A549 (cell line): ENCODE results near the gene DSCAML1. TPM values are rescaled to one million over a fixed set of nuclear protein-coding genes. Genes with fewer than 3 reads are reported as not detected.

ENCODE experiments used
- ATAC-seq, 2 experiments: fragments of 200-7000 bp in 1 of 2; fragments of >200 bp in 1 of 2; cut with Nextera tagmentation in 1 of 2; cut with Tn5 transposase in 1 of 2; 3 replicates each; pipeline versions ENCODE4 v1.8.0 to v1.9.1; 2018 to 2020; ENCODE audit warnings: mild to moderate bottlenecking in 1 of 2, moderate library complexity in 1 of 2
- CTCF ChIA-PET: fragments of 300-600 bp; sonication (Branson Sonifier 250); formaldehyde crosslinking; extraction: SDS; loops from one replicate; lab custom pipeline; 2021; ENCODE audit warnings: antibody characterized with exemption, inconsistent platforms; lab: Yijun Ruan, JAX
- POLR2A ChIA-PET: fragments of 350-600 bp; formaldehyde crosslinking; extraction: SDS; loops from one replicate; lab custom pipeline; 2021; ENCODE audit warnings: antibody characterized with exemption, inconsistent platforms; lab: Yijun Ruan, JAX
- DNase-seq, 2 experiments: peaks; one replicate each; pipeline versions ENCODE4 v3.0.0 to v3.0.0-alpha.2; 2011 to 2016; ENCODE audit warnings: low read depth in 1 of 2, low spot score in 1 of 2
- FAIRE-seq: peaks from 2 replicates; lab custom pipeline; 2011; peaks lifted over from hg19 to GRCh38; lab: Jason Lieb, UNC
- H3K27ac ChIP-seq, 2 experiments: fragments of >200 bp; sonication (Bioruptor Twin); formaldehyde crosslinking; 3 replicates each; pipeline ENCODE4 v1.5.1; 2016 to 2017
- H3K4me1 ChIP-seq: fragments of >200 bp; sonication (Bioruptor Twin); formaldehyde crosslinking; 3 replicates; pipeline ENCODE4 v1.6.1; 2016
- H3K4me2 ChIP-seq: fragments of >200 bp; sonication (Bioruptor Twin); formaldehyde crosslinking; 3 replicates; pipeline ENCODE4 v1.6.1; 2016
- H3K4me3 ChIP-seq: fragments of >200 bp; sonication (Bioruptor Twin); formaldehyde crosslinking; 3 replicates; pipeline ENCODE4 v1.5.1; 2016
- H3K9me3 ChIP-seq: fragments of >200 bp; sonication (Bioruptor Twin); formaldehyde crosslinking; 3 replicates; pipeline ENCODE4 v1.6.1; 2016
- BHLHE40 ChIP-seq: IDR thresholded peaks from 2 replicates; pipeline ENCODE4 v1.6.1; 2012; ENCODE audit warnings: low read depth, low read length, inconsistent platforms
- CBX8 ChIP-seq: fragments of 200-600 bp; sonication (generic); IDR thresholded peaks from 2 replicates; pipeline ENCODE4 v1.6.1; 2016
- CHD2 ChIP-seq: fragments of 150-350 bp; IDR thresholded peaks from 2 replicates; pipeline ENCODE4 v1.6.1; 2014; ENCODE audit warnings: low read length; ENCODE audit not compliant: partially characterized antibody
- E2F6 ChIP-seq: IDR thresholded peaks from 2 replicates; pipeline ENCODE4 v1.6.1; 2012; ENCODE audit warnings: low read depth, borderline replicate concordance
- FOSB ChIP-seq: fragments of 250-450 bp; sonication (Bioruptor Pico); IDR thresholded peaks from 2 replicates; pipeline ENCODE4 v1.5.0; 2020; ENCODE audit warnings: mild to moderate bottlenecking, moderate library complexity
- FOSL2 ChIP-seq, 2 experiments: fragments of 450-650 bp in 1 of 2; fragments of >200 bp in 1 of 2; sonication (Bioruptor Twin) in 1 of 2; formaldehyde crosslinking; IDR thresholded peaks; 2 replicates each; pipeline versions ENCODE4 v1.5.0 to v1.6.1; 2016 to 2020; ENCODE audit warnings: mild to moderate bottlenecking in 1 of 2, moderate library complexity in 1 of 2
- FOXS1 ChIP-seq: fragments of 250-450 bp; sonication (Bioruptor Pico); IDR thresholded peaks from 2 replicates; pipeline ENCODE4 v1.5.0; 2020; ENCODE audit warnings: mild to moderate bottlenecking, moderate library complexity
- GATA3 ChIP-seq: IDR thresholded peaks from 2 replicates; pipeline ENCODE4 v1.6.1; 2012; ENCODE audit warnings: borderline replicate concordance
- HES2 ChIP-seq: fragments of >200 bp; sonication (Bioruptor Twin); formaldehyde crosslinking; IDR thresholded peaks from 2 replicates; pipeline ENCODE4 v1.6.1; 2016
- HMGXB4 ChIP-seq: fragments of 250-450 bp; sonication (Bioruptor Pico); IDR thresholded peaks from 2 replicates; pipeline ENCODE4 v1.5.0; 2021; ENCODE audit warnings: mild to moderate bottlenecking, moderate library complexity, borderline replicate concordance
- JUNB ChIP-seq: fragments of >200 bp; sonication (Bioruptor Twin); formaldehyde crosslinking; IDR thresholded peaks from 2 replicates; pipeline ENCODE4 v1.6.1; 2016
- KDM1A ChIP-seq: fragments of 200-600 bp; sonication (generic); IDR thresholded peaks from 2 replicates; pipeline ENCODE4 v1.6.1; 2016; ENCODE audit warnings: low read depth, mild to moderate bottlenecking
- KDM5A ChIP-seq: fragments of 200-600 bp; sonication (generic); IDR thresholded peaks from 2 replicates; pipeline ENCODE4 v1.6.1; 2016; ENCODE audit warnings: antibody characterized with exemption, mild to moderate bottlenecking
- MYC ChIP-seq: IDR thresholded peaks from 2 replicates; pipeline ENCODE4 v1.6.1; 2012; ENCODE audit warnings: mild to moderate bottlenecking, inconsistent platforms, low read length, improper control_type of control experiment, borderline replicate concordance
- NFE2L2 ChIP-seq: fragments of 150-350 bp; conservative IDR thresholded peaks from 2 replicates; pipeline ENCODE4 v1.6.1; 2014; ENCODE audit warnings: low read length
- PBX3 ChIP-seq: IDR thresholded peaks from 2 replicates; pipeline ENCODE4 v1.6.1; 2012
- POLR2A ChIP-seq: IDR thresholded peaks from 2 replicates; pipeline ENCODE4 v1.6.1; 2012; ENCODE audit warnings: mild to moderate bottlenecking, low read length
- POLR2AphosphoS2 ChIP-seq: conservative IDR thresholded peaks from 2 replicates; pipeline ENCODE4 v1.6.1; 2012; ENCODE audit warnings: low read length, improper control_type of control experiment, inconsistent platforms
- RAD21 ChIP-seq, 2 experiments: fragments of >200 bp in 1 of 2; sonication (Bioruptor Twin) in 1 of 2; formaldehyde crosslinking in 1 of 2; IDR thresholded peaks in 1 of 2; conservative IDR thresholded peaks in 1 of 2; 2 replicates in 1 of 2; 3 replicates in 1 of 2; pipeline ENCODE4 v1.6.1; 2012 to 2018; ENCODE audit warnings: inconsistent platforms in 1 of 2
- RARB ChIP-seq: fragments of 250-450 bp; sonication (Bioruptor Pico); IDR thresholded peaks from 2 replicates; pipeline ENCODE4 v1.8.0; 2021; ENCODE audit warnings: mild to moderate bottlenecking, moderate library complexity
- SMC3 ChIP-seq: fragments of >200 bp; sonication (Bioruptor Twin); formaldehyde crosslinking; IDR thresholded peaks from 3 replicates; pipeline ENCODE4 v1.6.1; 2018; ENCODE audit warnings: inconsistent platforms
- SREBF2 ChIP-seq: fragments of 450-650 bp; IDR thresholded peaks from 2 replicates; pipeline ENCODE4 v1.6.1; 2014; ENCODE audit warnings: mild to moderate bottlenecking, moderate library complexity
- ZFP36 ChIP-seq: fragments of 450-650 bp; IDR thresholded peaks from 2 replicates; pipeline ENCODE4 v1.6.1; 2014; ENCODE audit warnings: borderline replicate concordance; ENCODE audit not compliant: partially characterized antibody
- ZSCAN20 ChIP-seq: fragments of 250-450 bp; sonication (Bioruptor Pico); IDR thresholded peaks from 2 replicates; pipeline ENCODE4 v1.8.0; 2022; ENCODE audit warnings: mild to moderate bottlenecking, moderate library complexity
- WGBS: methylation state at CpG from one replicate; pipeline ENCODE4 v1.1.6; 2017; ENCODE audit errors: missing lambda C conversion rate; 5-methylcytosine and 5-hydroxymethylcytosine counted together
- polyA plus RNA-seq, 4 experiments: library from polyadenylated mRNA; depleted of rRNA in 3 of 4; stranded (reverse); fragments of >200 nt; fragmentation: RNase III in 1 of 4; extraction: RNeasy Plus Mini Kit Qiagen cat#74134 plus additional on column Dnase treatment in 1 of 4; gene quantifications; 2 replicates in 3 of 4; 3 replicates in 1 of 4; pipeline ENCODE4 v1.2.3, GENCODE V29; 2011 to 2017

DSCAML1 gene
- polyA plus RNA-seq, 2 of the 4 experiments (the other 2 are of a cell fraction): 0.12 to 0.31 TPM

- POLR2A ChIA-PET: no interaction called here
- no peak for TF ChIP-seq KDM1A
- no peak for TF ChIP-seq POLR2A
- no peak for TF ChIP-seq FOXS1 (CRISPR knock-in tag)
- no peak for TF ChIP-seq JUNB
- TF ChIP-seq SMC3: no peak
- TF ChIP-seq CHD2: no peak
- no peak for TF ChIP-seq KDM5A
- TF ChIP-seq ZSCAN20 (CRISPR knock-in tag): no peak
- no peak for TF ChIP-seq GATA3
- TF ChIP-seq HMGXB4 (CRISPR knock-in tag): no peak
- TF ChIP-seq HES2: no peak
- no peak for TF ChIP-seq RARB
- TF ChIP-seq FOSB: no peak
- TF ChIP-seq PBX3: no peak
- TF ChIP-seq FOSL2 (IDR thresholded peaks at IDR 0.05): no peak
- TF ChIP-seq FOSL2 (CRISPR knock-in tag; IDR thresholded peaks at IDR 0.05): no peak
- no peak for TF ChIP-seq MYC
- TF ChIP-seq, all 56 proteins: peak for 0
- no peak for DNase-seq
- no peak for ATAC-seq
- Histone ChIP-seq H3K4me1 (no peaks in the 10 kb centered on the region), H3K9me3 (no peaks in the 10 kb centered on the region), H3K4me3 (no peak overlapping the region), H3K27ac (no peak overlapping the region), H3K4me2 (no peak overlapping the region)
- CTCF ChIA-PET: interaction anchor here (0.8 kb wide), 1 partner anchor 103 kb away, joined by 3 read pairs; no protein-coding TSS in a partner anchor
- no peak for FAIRE-seq
- 71% methylated on average over 4 of the region's 4 CpGs for WGBS
Measured at GRCh38 chr11:117691218-117691514, 105.8 kb downstream of the DSCAML1 start.

- WGBS: 85% methylated on average over 8 of the region's 8 CpGs
- Histone ChIP-seq H3K27ac (no peak overlapping the region), H3K4me1 (no peaks in the 10 kb centered on the region)
- DNase-seq (no peak), ATAC-seq (no peak)
- no peak for TF ChIP-seq CBX8
- TF ChIP-seq NFE2L2: no peak
- TF ChIP-seq POLR2AphosphoS2: no peak
- no peak for TF ChIP-seq CHD2
- no peak for TF ChIP-seq RAD21 (conservative IDR thresholded peaks at IDR 0.05 in 1 of 2, IDR thresholded peaks at IDR 0.05 in 1 of 2)
- TF ChIP-seq E2F6: no peak
- no peak for TF ChIP-seq ZFP36
- no peak for TF ChIP-seq BHLHE40
- no peak for TF ChIP-seq SREBF2
- TF ChIP-seq RARB: no peak
- TF ChIP-seq KDM1A: no peak
- TF ChIP-seq, all 56 proteins: peak for 0
- FAIRE-seq: no peak
- Histone ChIP-seq H3K4me2 (no peak overlapping the region), H3K9me3 (no peaks in the 10 kb centered on the region), H3K4me3 (no peak overlapping the region)
- ChIA-PET CTCF (interaction anchor here (0.8 kb wide), 1 partner anchor 103 kb away, joined by 3 read pairs; no protein-coding TSS in a partner anchor), POLR2A (no interaction called here)
Measured at GRCh38 chr11:117690484-117691217, 106.4 kb downstream of the DSCAML1 start.
